ENCODE data around the gene MEP1A. TPM values are rescaled to one million over a fixed set of nuclear protein-coding genes. Genes with fewer than 3 reads are reported as not detected.

MEP1A gene
- total RNA-seq, 3 donors from 2014 or later = 118 to 498 (median 183) TPM

DNA sequence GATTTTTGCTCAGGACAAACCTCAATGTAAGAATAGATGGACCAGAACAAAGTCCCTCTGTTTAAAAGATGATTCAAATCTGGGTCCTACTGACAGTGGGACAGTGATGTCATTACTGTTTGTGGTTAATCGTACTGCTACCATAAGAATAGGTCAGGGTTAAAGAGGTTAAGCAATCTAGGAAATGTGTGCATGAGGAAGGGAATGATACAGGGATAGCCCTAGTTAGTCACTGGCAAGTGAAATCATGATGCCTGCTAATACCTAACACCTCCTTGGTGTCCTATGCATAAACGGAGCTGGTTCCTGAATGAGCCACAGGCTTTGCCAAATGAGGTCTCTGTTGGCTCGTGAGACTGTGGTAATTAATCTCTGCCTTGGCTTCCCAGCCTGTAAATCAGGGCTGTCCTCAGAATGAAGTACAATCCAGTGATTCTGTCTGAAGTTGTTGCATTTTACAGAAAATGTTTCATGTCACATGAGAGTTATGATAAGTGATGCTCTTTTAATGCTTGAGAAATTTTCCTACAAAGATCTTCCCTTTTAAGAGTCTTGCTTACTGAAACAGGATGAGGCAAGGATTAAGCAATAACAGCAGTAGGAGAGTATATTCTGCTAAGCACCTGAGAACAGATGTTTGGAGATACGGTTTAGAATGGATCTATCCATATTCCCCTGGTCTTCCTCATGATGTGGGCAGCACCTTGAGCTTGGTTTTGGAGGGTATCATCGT is 3.8 kb downstream of the MEP1A start:
- Histone ChIP-seq H3K36me3 (ENCODE audit: low read depth) (no peaks in the 10 kb centered on the region), H3K4me1 (ENCODE audit: low read depth) (peaks cover 5% of the 10 kb centered on the region), H3K4me3 (no peak overlapping the region), H3K9me3 (no peaks in the 10 kb centered on the region)
- DNase-seq (no peak), ATAC-seq (peak; percentile 87)
- intact Hi-C loops (cut with DNase I, micrococcal nuclease) = no loop called here
- TF ChIP-seq, protein P1, sequence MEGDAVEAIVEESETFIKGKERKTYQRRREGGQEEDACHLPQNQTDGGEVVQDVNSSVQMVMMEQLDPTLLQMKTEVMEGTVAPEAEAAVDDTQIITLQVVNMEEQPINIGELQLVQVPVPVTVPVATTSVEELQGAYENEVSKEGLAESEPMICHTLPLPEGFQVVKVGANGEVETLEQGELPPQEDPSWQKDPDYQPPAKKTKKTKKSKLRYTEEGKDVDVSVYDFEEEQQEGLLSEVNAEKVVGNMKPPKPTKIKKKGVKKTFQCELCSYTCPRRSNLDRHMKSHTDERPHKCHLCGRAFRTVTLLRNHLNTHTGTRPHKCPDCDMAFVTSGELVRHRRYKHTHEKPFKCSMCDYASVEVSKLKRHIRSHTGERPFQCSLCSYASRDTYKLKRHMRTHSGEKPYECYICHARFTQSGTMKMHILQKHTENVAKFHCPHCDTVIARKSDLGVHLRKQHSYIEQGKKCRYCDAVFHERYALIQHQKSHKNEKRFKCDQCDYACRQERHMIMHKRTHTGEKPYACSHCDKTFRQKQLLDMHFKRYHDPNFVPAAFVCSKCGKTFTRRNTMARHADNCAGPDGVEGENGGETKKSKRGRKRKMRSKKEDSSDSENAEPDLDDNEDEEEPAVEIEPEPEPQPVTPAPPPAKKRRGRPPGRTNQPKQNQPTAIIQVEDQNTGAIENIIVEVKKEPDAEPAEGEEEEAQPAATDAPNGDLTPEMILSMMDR (IDR thresholded peaks at IDR 0.05) = no peak

DNA sequence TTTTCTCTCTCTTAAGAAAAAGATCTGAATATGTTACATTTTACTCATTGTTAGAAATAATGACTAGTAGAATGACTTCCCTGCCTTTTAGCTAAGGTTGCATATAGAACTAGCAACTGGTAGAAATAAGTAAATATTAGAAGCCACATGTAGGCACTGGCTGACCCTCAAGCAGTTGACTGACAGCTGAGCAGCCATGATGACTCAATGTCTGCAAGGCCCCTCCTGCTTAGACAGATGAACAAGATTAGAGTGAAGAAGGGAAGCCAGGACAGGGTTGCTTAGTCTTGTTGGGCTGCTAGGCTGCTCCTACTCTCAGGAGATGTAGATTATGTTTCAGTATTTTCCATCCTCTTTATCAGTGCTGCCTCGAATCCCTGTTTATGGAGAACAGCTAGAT is 6.5 kb downstream of the MEP1A start:
- intact Hi-C loops (cut with DNase I, micrococcal nuclease) = no loop called here
- no peak for ATAC-seq

DNA sequence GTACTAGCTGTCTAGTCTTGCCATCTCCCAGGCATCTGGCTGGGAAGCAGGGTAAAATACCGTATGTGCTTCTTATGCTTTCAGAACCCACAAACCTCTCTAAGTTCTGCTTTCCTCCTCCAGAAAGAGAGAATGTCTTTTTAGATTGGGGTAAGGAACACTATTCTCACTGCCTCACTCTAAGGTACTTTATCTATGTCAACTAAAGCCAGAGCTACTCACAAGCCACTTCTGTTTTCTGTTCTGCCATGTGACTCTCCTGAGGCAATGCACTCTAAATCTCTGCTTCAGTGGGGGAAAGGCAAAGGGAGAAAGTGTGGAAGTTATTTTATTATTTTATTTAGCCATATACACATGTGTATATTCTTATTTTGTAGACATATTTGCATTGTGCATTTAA is 15.6 kb downstream of the MEP1A start:
- H3K4me1 ChIP-seq (ENCODE audit: low read depth) = no peaks in the 10 kb centered on the region
- intact Hi-C loops (cut with DNase I, micrococcal nuclease) = no loop called here
- ATAC-seq (no peak), DNase-seq (no peak)
- TF ChIP-seq, protein P1 (IDR thresholded peaks at IDR 0.05) = no peak
- no peak overlapping the region for H3K4me3 ChIP-seq
- no peaks in the 10 kb centered on the region for H3K36me3 ChIP-seq (ENCODE audit: low read depth)
- H3K9me3 ChIP-seq = no peaks in the 10 kb centered on the region

More for the DNA sequence above, 6.5 kb downstream of the MEP1A start:
- no peaks in the 10 kb centered on the region for H3K36me3 ChIP-seq (ENCODE audit: low read depth)
- TF ChIP-seq, protein P1 (IDR thresholded peaks at IDR 0.05) = no peak
- DNase-seq = no peak
- no peak overlapping the region for H3K4me3 ChIP-seq
- no peaks in the 10 kb centered on the region for H3K9me3 ChIP-seq
- H3K4me1 ChIP-seq (ENCODE audit: low read depth) = no peaks in the 10 kb centered on the region

DNA sequence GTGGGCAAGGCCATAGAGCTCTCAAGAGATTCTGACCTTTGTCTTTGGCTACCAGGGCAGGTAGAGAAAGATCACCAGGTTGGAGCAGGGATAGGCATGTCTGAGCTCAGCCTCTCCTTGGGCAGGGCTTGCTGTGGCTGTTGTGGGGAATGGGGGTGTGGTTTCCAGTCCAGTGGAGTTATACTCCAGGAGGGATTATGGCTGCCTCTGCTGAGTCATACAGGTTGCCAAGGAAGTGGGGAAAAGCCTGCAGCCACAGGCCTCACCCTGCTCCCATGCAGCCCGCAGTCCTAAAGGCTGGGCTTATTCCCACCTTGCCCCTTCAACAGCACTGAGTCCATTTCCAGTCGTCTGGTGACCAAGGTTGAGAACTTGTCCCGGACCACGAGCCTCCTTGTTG is 21.9 kb downstream of the MEP1A start:
- Histone ChIP-seq H3K9me3 (no peaks in the 10 kb centered on the region), H3K4me3 (no peak overlapping the region), H3K4me1 (ENCODE audit: low read depth) (no peaks in the 10 kb centered on the region), H3K36me3 (ENCODE audit: low read depth) (no peaks in the 10 kb centered on the region)
- intact Hi-C loops (cut with DNase I, micrococcal nuclease) = no loop called here
- DNase-seq = peak in 2 of 3 donors; percentile 50
- ATAC-seq = peak; percentile 95
- TF ChIP-seq, protein P1 (IDR thresholded peaks at IDR 0.05) = no peak

DNA sequence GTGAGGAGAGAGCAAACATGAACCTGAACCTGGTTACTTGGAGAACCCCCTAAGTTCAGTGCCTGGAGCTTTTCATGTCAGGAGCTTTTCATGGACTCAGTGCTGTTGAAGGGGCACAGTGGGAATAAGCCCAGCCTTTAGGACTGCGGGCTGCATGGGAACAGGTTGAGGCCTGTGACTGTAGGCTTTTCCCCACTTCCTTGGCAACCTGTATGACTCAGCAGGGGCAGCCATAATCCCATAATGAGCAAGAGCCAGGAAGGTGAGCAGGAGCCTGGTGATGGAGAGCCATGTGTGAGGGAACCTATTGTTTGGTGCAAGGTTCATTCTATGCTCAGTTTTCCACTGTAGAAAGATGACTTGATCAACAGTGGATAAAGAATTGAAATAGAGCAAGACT is 23.4 kb downstream of the MEP1A start:
- ATAC-seq = peak; percentile 72

More for the DNA sequence above, 23.4 kb downstream of the MEP1A start:
- no peak overlapping the region for H3K4me3 ChIP-seq
- H3K4me1 ChIP-seq (ENCODE audit: low read depth) = no peaks in the 10 kb centered on the region
- no peaks in the 10 kb centered on the region for H3K36me3 ChIP-seq (ENCODE audit: low read depth)
- no peaks in the 10 kb centered on the region for H3K9me3 ChIP-seq
- DNase-seq = no peak
- TF ChIP-seq, protein P1 (IDR thresholded peaks at IDR 0.05) = no peak
- intact Hi-C loops (cut with DNase I, micrococcal nuclease) = no loop called here

All from mucosa of descending colon (tissue), 3 donors.